Thoracic aorta (tissue), 2 donors: ENCODE data around the gene ZC3H12C. TPM values are rescaled to one million over a fixed set of nuclear protein-coding genes. Genes with fewer than 3 reads are reported as not detected.
"Not testable (repeated sequence)": the region's sequence is repeated elsewhere in the genome, so short reads cannot be mapped to it uniquely, and the experiment has no call there.

Experiments used
- ATAC-seq: fragments of 150-250 bp; one replicate; pipeline ENCODE4 v1.8.0; 2017; ENCODE audit warnings: low read depth; ENCODE audit not compliant: insufficient number of reproducible peaks, low FRiP score
- DNase-seq: peaks from one replicate; pipeline ENCODE4 v3.0.0-alpha.2; 2020; ENCODE audit warnings: low spot score
- H3K27ac ChIP-seq, 2 donors: fragments of 200-600 bp; sonication (generic); 1 replicate in 1 of 2; 2 replicates in 1 of 2; pipeline ENCODE4 v1.5.1; 2016; ENCODE audit warnings: mild to moderate bottlenecking in 2 of 2, moderate library complexity in 2 of 2
- H3K27me3 ChIP-seq: fragments of 200-600 bp; sonication (generic); replicated peaks from 2 replicates; pipeline ENCODE4 v1.6.0; 2016; ENCODE audit warnings: mild to moderate bottlenecking; ENCODE audit not compliant: insufficient read depth
- H3K36me3 ChIP-seq: fragments of 200-600 bp; sonication (generic); one replicate; pipeline ENCODE4 v1.5.1; 2016
- H3K4me1 ChIP-seq, 2 donors: fragments of 200-600 bp; sonication (generic); 1 replicate in 1 of 2; 2 replicates in 1 of 2; pipeline versions ENCODE4 v1.5.1 to v1.6.0; 2016; ENCODE audit warnings: low read depth in 2 of 2, mild to moderate bottlenecking in 1 of 2; ENCODE audit not compliant: control insufficient read depth in 1 of 2
- H3K4me3 ChIP-seq: fragments of 200-600 bp; sonication (generic); 2 replicates; pipeline ENCODE4 v1.5.1; 2016; ENCODE audit warnings: mild to moderate bottlenecking
- H3K9me3 ChIP-seq: fragments of 200-600 bp; sonication (generic); 2 replicates; pipeline ENCODE4 v1.5.1; 2016
- CTCF ChIP-seq: fragments of 200-600 bp; sonication (generic); IDR thresholded peaks from one replicate; pipeline ENCODE4 v1.5.1; 2019; ENCODE audit warnings: antibody characterized with exemption
- total RNA-seq, 2 donors: library from RNA; depleted of rRNA; stranded (reverse); fragments of >200 nt; gene quantifications; one replicate each; pipeline versions ENCODE4 v1.1.0 to v1.2.3, GENCODE V29; 2016

Gene ZC3H12C
- total RNA-seq, 2 donors from 2014 or later = 13.6 to 13.7 TPM

- H3K9me3 ChIP-seq = no peaks in the 10 kb centered on the region
- no peaks in the 10 kb centered on the region for H3K36me3 ChIP-seq
- H3K27ac ChIP-seq = no peak overlapping the region
- no peak for TF ChIP-seq CTCF
- H3K4me1 ChIP-seq = no peaks in the 10 kb centered on the region
- no peak overlapping the region for H3K4me3 ChIP-seq
- DNase-seq (no peak), ATAC-seq (no peak)
- H3K27me3 ChIP-seq = no peaks in the 10 kb centered on the region
Observed at GRCh38 chr11:110062247-110062646, 30.9 kb upstream of the ZC3H12C start.

GRCh38 chr11:110065189-110065588 is 28.0 kb upstream of the ZC3H12C start:
- Histone ChIP-seq H3K27me3 (no peaks in the 10 kb centered on the region), H3K27ac (no peak overlapping the region), H3K4me1 (peaks cover 0 to 5% of the 10 kb centered on the region in 2 donors), H3K36me3 (no peaks in the 10 kb centered on the region), H3K4me3 (no peak overlapping the region), H3K9me3 (no peaks in the 10 kb centered on the region)
- no peak for TF ChIP-seq CTCF
- ATAC-seq (no peak), DNase-seq (no peak)

DNA sequence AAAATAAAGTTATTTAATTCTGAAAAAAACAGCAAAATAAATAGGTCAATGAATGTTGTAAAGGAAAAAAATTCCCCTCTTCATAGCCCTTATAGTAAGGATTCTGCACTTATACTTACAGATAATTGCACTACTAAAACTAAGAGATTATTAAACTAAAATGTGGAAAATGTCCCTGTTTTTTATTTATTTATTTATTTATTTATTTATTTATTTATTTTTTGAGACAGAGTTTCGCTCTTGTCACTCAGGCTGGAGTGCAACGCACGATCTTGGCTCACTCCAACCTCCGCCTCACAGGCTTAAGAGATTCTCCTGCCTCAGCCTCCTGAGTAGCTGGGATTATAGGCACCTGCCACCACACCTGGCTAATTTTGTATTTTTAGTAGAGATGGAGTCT is 25.2 kb upstream of the ZC3H12C start:
- not testable (repeated sequence) for ATAC-seq, H3K9me3 ChIP-seq, H3K27me3 ChIP-seq, H3K27ac ChIP-seq, H3K4me3 ChIP-seq, H3K4me1 ChIP-seq, H3K36me3 ChIP-seq, DNase-seq

DNA sequence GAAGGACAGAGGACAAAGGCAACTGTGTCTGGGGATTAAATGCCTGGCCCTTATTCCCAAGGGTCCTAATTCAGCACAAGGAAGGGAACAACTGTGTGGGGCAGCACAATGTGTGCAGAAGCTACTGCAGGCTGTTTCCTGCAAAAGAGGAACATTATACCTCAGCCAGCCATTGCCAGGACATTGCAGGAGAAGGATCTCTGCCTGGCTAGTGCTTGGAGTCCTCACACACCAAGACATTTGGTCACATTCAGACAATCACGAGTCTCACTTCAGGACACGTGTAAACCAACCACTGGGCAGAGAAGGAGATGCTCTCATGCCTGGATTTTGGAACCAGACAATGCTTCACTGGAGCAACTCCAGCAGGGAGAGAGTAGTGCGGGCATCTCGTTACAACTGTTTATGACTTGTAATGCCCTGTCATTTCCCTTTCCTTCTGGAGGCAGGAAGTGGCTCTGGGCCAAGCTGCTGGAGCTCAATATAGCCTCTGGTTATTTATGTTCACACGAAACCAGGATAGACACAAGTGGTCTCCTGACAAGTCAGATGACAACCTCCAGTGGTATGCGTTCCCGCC is 23.9 kb upstream of the ZC3H12C start:
- ATAC-seq (no peak), DNase-seq (no peak)
- Histone ChIP-seq H3K36me3 (no peaks in the 10 kb centered on the region), H3K27ac (no peak overlapping the region), H3K27me3 (no peaks in the 10 kb centered on the region), H3K4me3 (no peak overlapping the region), H3K4me1 (peaks cover 0 to 5% of the 10 kb centered on the region in 2 donors), H3K9me3 (no peaks in the 10 kb centered on the region)
- TF ChIP-seq CTCF = no peak

- peaks cover 0 to 5% of the 10 kb centered on the region in 2 donors for H3K4me1 ChIP-seq
- no peaks in the 10 kb centered on the region for H3K9me3 ChIP-seq
- DNase-seq (no peak), ATAC-seq (no peak)
- TF ChIP-seq CTCF = no peak
- no peak overlapping the region for H3K27ac ChIP-seq
- no peaks in the 10 kb centered on the region for H3K36me3 ChIP-seq
- H3K27me3 ChIP-seq = no peaks in the 10 kb centered on the region
- H3K4me3 ChIP-seq = no peak overlapping the region
Observed at GRCh38 chr11:110070176-110070575, 23.0 kb upstream of the ZC3H12C start.

GRCh38 chr11:110071197-110071596 is 22.0 kb upstream of the ZC3H12C start:
- no peak for ATAC-seq
- Histone ChIP-seq H3K27me3 (no peaks in the 10 kb centered on the region), H3K27ac (no peak overlapping the region), H3K9me3 (no peaks in the 10 kb centered on the region), H3K4me3 (no peak overlapping the region), H3K36me3 (no peaks in the 10 kb centered on the region), H3K4me1 (peaks cover 0 to 5% of the 10 kb centered on the region in 2 donors)
- no peak for TF ChIP-seq CTCF
- no peak for DNase-seq
